Activated CD4-positive, alpha-beta T cell treated with anti-CD3 and anti-CD28 coated beads, Interleukin-2, amount 10 ng/mL, durations not matched to agents 24 days and 14 days (primary cell): Measurements from ENCODE around the gene SLC22A23. TPM values are rescaled to one million over a fixed set of nuclear protein-coding genes. Genes with fewer than 3 reads are reported as not detected.

Source experiments
- DNase-seq: peaks from one replicate; pipeline ENCODE4 v3.0.0; 2022
- H3K27ac Mint-ChIP-seq: one replicate; pipeline ENCODE4 v1.8.0; 2022; ENCODE audit warnings: mild to moderate bottlenecking, mixed read lengths
- H3K27me3 Mint-ChIP-seq: one replicate; pipeline ENCODE4 v1.8.0; 2022; ENCODE audit warnings: mixed read lengths
- H3K36me3 Mint-ChIP-seq: one replicate; pipeline ENCODE4 v1.8.0; 2022; ENCODE audit warnings: low read depth, mild to moderate bottlenecking, mixed read lengths
- H3K4me1 Mint-ChIP-seq: one replicate; pipeline ENCODE4 v1.8.0; 2021; ENCODE audit warnings: mixed read lengths
- H3K4me3 Mint-ChIP-seq: one replicate; pipeline ENCODE4 v1.8.0; 2022; ENCODE audit warnings: mild to moderate bottlenecking, moderate library complexity, mixed read lengths
- H3K9me3 Mint-ChIP-seq: one replicate; pipeline ENCODE4 v1.8.0; 2021; ENCODE audit warnings: mixed read lengths
- intact Hi-C: fragments of 100-400 bp; cut with micrococcal nuclease; formaldehyde crosslinking; loops from one replicate; pipeline ENCODE4 v1.15.1; 2023
- total RNA-seq: library from RNA; stranded (reverse); gene quantifications from 2 replicates; pipeline ENCODE4 v1.2.3, GENCODE V29; 2022

Gene SLC22A23
- total RNA-seq, 1 donor from 2014 or later: 0.12 TPM

- no peak for DNase-seq
- H3K27me3 Mint-ChIP-seq: no peaks in the 10 kb centered on the region
- intact Hi-C loops: no loop called here
- no peaks in the 10 kb centered on the region for H3K4me1 Mint-ChIP-seq
- no peak overlapping the region for H3K4me3 Mint-ChIP-seq
- no peaks in the 10 kb centered on the region for H3K36me3 Mint-ChIP-seq
- H3K9me3 Mint-ChIP-seq: no peaks in the 10 kb centered on the region
- H3K27ac Mint-ChIP-seq: no peak overlapping the region
Measured at GRCh38 chr6:3405679-3406078, 51.2 kb downstream of the SLC22A23 start.

DNA sequence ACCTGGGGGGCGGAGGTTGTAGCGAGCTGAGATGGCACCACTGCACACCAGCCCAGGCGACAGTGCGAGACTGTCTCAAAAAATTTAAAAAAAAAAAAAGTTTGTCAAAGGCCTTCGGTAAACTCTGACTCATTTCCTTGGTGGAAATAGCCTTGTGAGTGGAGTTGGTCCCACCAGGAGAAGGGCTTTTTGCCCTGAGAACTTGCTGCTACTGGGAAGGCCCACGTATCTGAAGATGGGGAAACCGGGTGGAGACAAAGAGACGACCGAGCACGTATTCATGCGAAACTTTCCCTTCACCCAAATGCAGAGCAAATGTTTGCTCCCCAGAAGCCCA lies 51.7 kb downstream of the SLC22A23 start:
- H3K27me3 Mint-ChIP-seq: no peaks in the 10 kb centered on the region
- H3K27ac Mint-ChIP-seq: no peak overlapping the region
- H3K4me1 Mint-ChIP-seq: no peaks in the 10 kb centered on the region
- H3K36me3 Mint-ChIP-seq: no peaks in the 10 kb centered on the region
- H3K4me3 Mint-ChIP-seq: no peak overlapping the region
- DNase-seq: no peak
- intact Hi-C loops: no loop called here
- H3K9me3 Mint-ChIP-seq: no peaks in the 10 kb centered on the region

DNA sequence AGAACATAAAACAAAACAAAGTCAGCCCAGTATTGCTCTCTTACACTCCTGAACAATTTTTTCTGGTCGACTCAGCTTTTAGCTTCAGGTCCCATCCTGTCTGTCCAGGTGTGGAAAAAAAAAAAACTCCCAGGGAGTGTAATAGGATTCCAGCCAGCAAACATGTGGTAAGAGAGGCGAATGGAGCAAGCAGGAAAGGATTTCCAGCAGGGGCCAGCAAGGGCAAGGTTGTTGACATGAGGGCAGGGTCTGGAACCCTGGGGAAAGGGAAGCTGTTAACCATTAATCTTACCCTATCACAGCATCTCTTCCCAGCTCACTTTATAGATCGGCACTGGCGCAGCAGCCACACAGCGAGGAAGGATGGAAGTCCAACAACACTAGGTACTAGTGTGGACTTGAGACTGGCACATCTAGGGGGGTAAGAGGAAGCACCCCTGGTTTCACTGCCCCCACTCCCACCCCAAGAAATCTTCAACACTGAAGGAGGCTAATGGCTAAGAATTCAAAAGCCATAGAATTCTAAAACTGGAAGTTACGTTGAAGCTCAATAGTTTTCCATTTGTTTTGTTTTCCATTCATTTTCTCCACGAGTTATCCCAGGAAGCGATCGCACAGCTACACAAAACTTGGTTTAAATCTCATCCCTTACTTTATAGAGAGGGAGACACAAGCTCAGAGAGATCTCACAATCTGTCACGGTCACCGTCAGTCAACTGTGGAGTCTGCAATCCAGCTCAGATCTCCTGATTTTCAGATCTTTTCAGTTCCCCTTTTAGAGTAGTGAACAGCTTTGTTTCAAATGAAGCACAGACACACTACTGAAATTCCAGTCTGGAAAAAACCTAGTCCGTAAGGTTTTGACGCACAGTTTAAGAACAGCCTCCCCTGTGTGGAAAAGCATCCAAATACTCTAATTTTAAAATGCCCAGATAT lies 53.3 kb downstream of the SLC22A23 start:
- Mint-ChIP-seq H3K4me1 (no peaks in the 10 kb centered on the region), H3K9me3 (no peaks in the 10 kb centered on the region), H3K27me3 (no peaks in the 10 kb centered on the region), H3K4me3 (no peak overlapping the region), H3K27ac (no peak overlapping the region), H3K36me3 (no peaks in the 10 kb centered on the region)
- intact Hi-C loops: no loop called here
- DNase-seq: no peak

GRCh38 chr6:3402310-3403237 lies 54.3 kb downstream of the SLC22A23 start:
- intact Hi-C loops: no loop called here
- H3K4me3 Mint-ChIP-seq: no peak overlapping the region
- H3K4me1 Mint-ChIP-seq: no peaks in the 10 kb centered on the region
- DNase-seq: no peak
- no peaks in the 10 kb centered on the region for H3K36me3 Mint-ChIP-seq
- H3K9me3 Mint-ChIP-seq: no peaks in the 10 kb centered on the region
- no peaks in the 10 kb centered on the region for H3K27me3 Mint-ChIP-seq
- H3K27ac Mint-ChIP-seq: no peak overlapping the region

DNA sequence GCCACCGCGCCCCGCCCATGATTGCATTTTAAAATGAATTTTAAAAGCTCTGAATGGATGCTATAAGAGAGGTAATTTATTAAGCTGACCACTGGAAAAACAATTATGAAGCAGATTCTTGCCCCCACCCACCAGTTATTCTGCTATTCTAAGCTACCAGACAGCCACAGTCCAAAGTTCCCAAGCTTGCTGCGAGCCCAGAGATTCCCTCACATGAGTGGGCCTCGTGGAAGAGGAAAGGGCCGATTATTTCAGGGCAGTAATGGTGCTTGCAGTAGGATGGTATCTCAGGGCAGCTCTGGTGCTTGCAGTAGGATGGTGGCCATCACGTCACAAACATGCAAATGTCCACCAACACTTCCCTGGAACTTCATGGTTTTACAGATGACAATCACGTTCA lies 56.7 kb downstream of the SLC22A23 start:
- Mint-ChIP-seq H3K9me3 (no peaks in the 10 kb centered on the region), H3K27ac (no peak overlapping the region), H3K36me3 (no peaks in the 10 kb centered on the region), H3K4me1 (no peaks in the 10 kb centered on the region), H3K27me3 (no peaks in the 10 kb centered on the region), H3K4me3 (no peak overlapping the region)
- DNase-seq: no peak
- intact Hi-C loops: no loop called here

GRCh38 chr6:3398755-3399696 lies 57.8 kb downstream of the SLC22A23 start:
- no peaks in the 10 kb centered on the region for H3K36me3 Mint-ChIP-seq
- intact Hi-C loops: no loop called here
- DNase-seq: no peak
- no peak overlapping the region for H3K4me3 Mint-ChIP-seq
- no peaks in the 10 kb centered on the region for H3K9me3 Mint-ChIP-seq
- no peaks in the 10 kb centered on the region for H3K27me3 Mint-ChIP-seq
- H3K27ac Mint-ChIP-seq: no peak overlapping the region
- no peaks in the 10 kb centered on the region for H3K4me1 Mint-ChIP-seq

GRCh38 chr6:3398165-3398562 lies 58.7 kb downstream of the SLC22A23 start:
- H3K27me3 Mint-ChIP-seq: no peaks in the 10 kb centered on the region
- H3K4me1 Mint-ChIP-seq: no peaks in the 10 kb centered on the region
- no peaks in the 10 kb centered on the region for H3K9me3 Mint-ChIP-seq
- intact Hi-C loops: no loop called here
- no peak for DNase-seq
- no peak overlapping the region for H3K4me3 Mint-ChIP-seq
- H3K36me3 Mint-ChIP-seq: no peaks in the 10 kb centered on the region
- H3K27ac Mint-ChIP-seq: no peak overlapping the region

GRCh38 chr6:3397229-3398164 lies 59.4 kb downstream of the SLC22A23 start:
- Mint-ChIP-seq H3K27ac (no peak overlapping the region), H3K4me1 (no peaks in the 10 kb centered on the region), H3K9me3 (no peaks in the 10 kb centered on the region), H3K27me3 (no peaks in the 10 kb centered on the region), H3K36me3 (no peaks in the 10 kb centered on the region), H3K4me3 (no peak overlapping the region)
- no peak for DNase-seq
- intact Hi-C loops: no loop called here

- no peak for DNase-seq
- Mint-ChIP-seq H3K27me3 (no peaks in the 10 kb centered on the region), H3K9me3 (no peaks in the 10 kb centered on the region), H3K4me3 (no peak overlapping the region), H3K4me1 (no peaks in the 10 kb centered on the region), H3K36me3 (no peaks in the 10 kb centered on the region), H3K27ac (no peak overlapping the region)
- intact Hi-C loops: no loop called here
Measured at GRCh38 chr6:3396503-3397180, 60.2 kb downstream of the SLC22A23 start.

- Mint-ChIP-seq H3K27me3 (no peaks in the 10 kb centered on the region), H3K4me1 (no peaks in the 10 kb centered on the region)
- intact Hi-C loops: no loop called here
Measured at GRCh38 chr6:3394671-3395070, 62.2 kb downstream of the SLC22A23 start.

GRCh38 chr6:3393836-3394202 lies 63.0 kb downstream of the SLC22A23 start:
- H3K27ac Mint-ChIP-seq: no peak overlapping the region
- no peaks in the 10 kb centered on the region for H3K4me1 Mint-ChIP-seq
- no peak for DNase-seq
- no peaks in the 10 kb centered on the region for H3K9me3 Mint-ChIP-seq
- no peak overlapping the region for H3K4me3 Mint-ChIP-seq
- no peaks in the 10 kb centered on the region for H3K27me3 Mint-ChIP-seq
- no peaks in the 10 kb centered on the region for H3K36me3 Mint-ChIP-seq
- intact Hi-C loops: no loop called here

More at GRCh38 chr6:3394671-3395070, 62.2 kb downstream of the SLC22A23 start:
- Mint-ChIP-seq H3K9me3 (no peaks in the 10 kb centered on the region), H3K36me3 (no peaks in the 10 kb centered on the region), H3K27ac (no peak overlapping the region), H3K4me3 (no peak overlapping the region)
- DNase-seq: no peak
